Osteoblast (primary cell): ENCODE data around the gene PIANP. TPM values are rescaled to one million over a fixed set of nuclear protein-coding genes. Genes with fewer than 3 reads are reported as not detected.

Experiments used
- DNase-seq: peaks from one replicate; pipeline ENCODE4 v3.0.0; 2011; ENCODE audit warnings: low spot score, mixed read lengths; ENCODE audit not compliant: insufficient read length; ENCODE audit errors: missing footprints
- H2AFZ ChIP-seq: 2 replicates; pipeline ENCODE4 v1.6.0; 2011; ENCODE audit warnings: mild to moderate bottlenecking, low read length
- H3K27ac ChIP-seq: 2 replicates; pipeline ENCODE4 v1.5.1; 2011; ENCODE audit warnings: mild to moderate bottlenecking, low read depth, low read length, moderate library complexity
- H3K27me3 ChIP-seq: 2 replicates; pipeline ENCODE4 v1.6.0; 2012; ENCODE audit warnings: mild to moderate bottlenecking, control low read depth, inconsistent platforms, low read length, moderate library complexity; ENCODE audit not compliant: insufficient read depth
- H3K36me3 ChIP-seq: 2 replicates; pipeline ENCODE4 v1.5.1; 2011; ENCODE audit warnings: mild to moderate bottlenecking, low read length, control low read depth, moderate library complexity; ENCODE audit not compliant: insufficient read depth
- H3K4me1 ChIP-seq: 2 replicates; pipeline ENCODE4 v1.5.1; 2011; ENCODE audit warnings: mild to moderate bottlenecking, low read length, control low read depth, moderate library complexity; ENCODE audit not compliant: insufficient read depth
- H3K4me2 ChIP-seq: 2 replicates; pipeline ENCODE4 v1.6.0; 2011; ENCODE audit warnings: mild to moderate bottlenecking, low read length; ENCODE audit not compliant: insufficient read depth
- H3K4me3 ChIP-seq: fragments of 200-600 bp; sonication (generic); 3 replicates; pipeline ENCODE4 v1.5.1; 2012; ENCODE audit warnings: mild to moderate bottlenecking, low read length, inconsistent platforms; ENCODE audit not compliant: insufficient read depth
- H3K79me2 ChIP-seq: 2 replicates; pipeline ENCODE4 v1.6.0; 2012; ENCODE audit warnings: mild to moderate bottlenecking, low read length, control low read depth, inconsistent platforms; ENCODE audit not compliant: insufficient read depth
- H3K9me3 ChIP-seq: 2 replicates; pipeline ENCODE4 v1.5.1; 2011; ENCODE audit warnings: low read depth, low read length, control low read depth
- H4K20me1 ChIP-seq: 2 replicates; pipeline ENCODE4 v1.6.0; 2012; ENCODE audit warnings: mild to moderate bottlenecking, low read length, control low read depth; ENCODE audit not compliant: insufficient read depth
- total RNA-seq: library from RNA; depleted of rRNA; stranded (reverse); fragments of >200 nt; gene quantifications from 2 replicates; pipeline ENCODE4 v1.2.3, GENCODE V29; 2012
- TF ChIP-seq, protein P1 (sequence below): IDR thresholded peaks from 2 replicates; pipeline ENCODE4 v1.5.1; 2011; ENCODE audit warnings: mild to moderate bottlenecking, low read depth, low read length, moderate library complexity; ENCODE audit errors: extremely low read depth

Gene PIANP
- total RNA-seq, 1 donor: not detected

DNA sequence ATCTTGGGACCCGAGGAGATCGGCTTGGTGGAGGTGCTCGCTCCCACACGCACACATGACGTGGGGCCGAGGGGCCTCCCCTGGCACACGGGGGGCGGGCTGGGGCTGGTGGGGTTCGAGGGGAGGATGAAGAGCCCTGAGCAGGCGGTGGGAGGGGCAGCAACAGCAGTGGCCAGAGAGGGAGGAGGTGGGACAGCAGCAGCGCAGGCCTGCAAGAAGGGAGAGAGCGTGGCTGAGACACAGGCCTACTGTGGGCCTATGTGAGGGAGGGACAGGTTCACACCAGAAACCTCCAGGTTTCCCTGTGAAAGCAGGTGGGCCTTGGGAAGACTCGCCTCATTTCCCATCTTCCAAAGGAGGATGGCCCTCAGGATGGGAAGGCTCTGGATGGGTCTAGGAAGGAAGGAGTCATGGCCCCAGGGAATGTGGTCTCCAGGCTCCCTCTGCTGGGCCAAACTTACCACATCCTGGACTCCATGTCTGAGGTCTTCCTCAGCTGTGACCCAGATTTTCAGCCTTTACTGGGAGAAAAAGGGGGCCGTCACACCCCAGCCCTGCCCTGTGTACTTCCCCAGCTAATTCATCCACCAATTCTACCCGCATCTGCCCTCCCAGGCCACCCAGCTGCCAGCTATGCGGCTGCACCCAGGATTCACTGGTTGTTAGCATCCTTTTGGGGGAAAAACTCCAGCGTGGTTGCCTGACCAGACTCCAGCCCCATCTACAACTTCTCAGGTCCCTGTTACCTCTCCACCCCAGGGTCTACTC is 2.8 kb downstream of the PIANP start:
- H2AFZ ChIP-seq: no peak overlapping the region
- DNase-seq: peak; percentile 99

DNA sequence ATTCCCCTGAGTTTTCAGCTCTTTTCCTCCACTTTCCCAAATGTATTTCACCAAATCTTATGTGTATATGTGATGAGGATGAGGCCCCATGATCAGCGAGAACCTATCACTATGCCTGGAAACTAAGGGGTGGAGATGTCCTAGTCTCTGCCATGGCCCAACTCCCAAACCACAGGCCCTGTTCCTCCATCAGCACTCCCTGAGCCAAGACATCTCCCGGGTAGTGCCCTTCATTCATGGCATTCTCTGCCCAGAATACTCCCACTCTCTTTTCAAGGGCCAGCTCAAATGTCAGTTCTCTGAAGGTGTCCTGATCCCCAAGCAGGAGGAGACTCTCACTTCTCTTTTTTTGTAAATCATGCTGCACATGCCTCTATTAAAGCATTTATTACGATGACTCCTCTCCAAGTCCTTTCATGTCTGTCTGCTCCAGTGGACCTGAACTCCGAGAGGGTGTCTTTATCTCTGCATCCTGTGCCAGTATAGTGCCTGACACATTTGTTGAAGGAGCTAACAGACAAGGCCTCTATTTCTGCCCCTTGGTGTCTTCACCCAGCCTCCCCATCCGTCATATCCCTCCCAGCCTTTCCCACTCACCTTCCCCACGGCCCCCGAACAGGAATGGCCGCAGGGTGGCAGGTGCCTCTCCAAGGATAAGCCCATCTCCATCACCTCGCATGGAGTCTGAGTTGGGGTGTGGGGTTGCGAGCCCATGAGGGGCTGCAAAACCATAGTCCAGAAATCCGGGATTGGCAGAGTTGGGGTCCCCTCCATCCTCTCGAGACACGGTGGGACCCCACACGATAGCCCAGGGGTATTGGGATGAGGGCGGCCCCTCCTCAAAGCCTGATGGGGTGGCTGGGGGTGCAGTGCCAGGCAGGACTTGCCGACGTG is 3.7 kb downstream of the PIANP start:
- Histone ChIP-seq H3K36me3 (no peaks in the 10 kb centered on the region), H3K9me3 (no peaks in the 10 kb centered on the region), H4K20me1 (peaks cover 2% of the 10 kb centered on the region), H3K4me2 (no peak overlapping the region), H3K4me1 (peaks cover 6% of the 10 kb centered on the region), H2AFZ (no peak overlapping the region), H3K27ac (no peak overlapping the region), H3K27me3 (peaks cover 39% of the 10 kb centered on the region), H3K79me2 (no peaks in the 10 kb centered on the region), H3K4me3 (no peak overlapping the region)
- TF ChIP-seq, protein P1, sequence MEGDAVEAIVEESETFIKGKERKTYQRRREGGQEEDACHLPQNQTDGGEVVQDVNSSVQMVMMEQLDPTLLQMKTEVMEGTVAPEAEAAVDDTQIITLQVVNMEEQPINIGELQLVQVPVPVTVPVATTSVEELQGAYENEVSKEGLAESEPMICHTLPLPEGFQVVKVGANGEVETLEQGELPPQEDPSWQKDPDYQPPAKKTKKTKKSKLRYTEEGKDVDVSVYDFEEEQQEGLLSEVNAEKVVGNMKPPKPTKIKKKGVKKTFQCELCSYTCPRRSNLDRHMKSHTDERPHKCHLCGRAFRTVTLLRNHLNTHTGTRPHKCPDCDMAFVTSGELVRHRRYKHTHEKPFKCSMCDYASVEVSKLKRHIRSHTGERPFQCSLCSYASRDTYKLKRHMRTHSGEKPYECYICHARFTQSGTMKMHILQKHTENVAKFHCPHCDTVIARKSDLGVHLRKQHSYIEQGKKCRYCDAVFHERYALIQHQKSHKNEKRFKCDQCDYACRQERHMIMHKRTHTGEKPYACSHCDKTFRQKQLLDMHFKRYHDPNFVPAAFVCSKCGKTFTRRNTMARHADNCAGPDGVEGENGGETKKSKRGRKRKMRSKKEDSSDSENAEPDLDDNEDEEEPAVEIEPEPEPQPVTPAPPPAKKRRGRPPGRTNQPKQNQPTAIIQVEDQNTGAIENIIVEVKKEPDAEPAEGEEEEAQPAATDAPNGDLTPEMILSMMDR: no peak
- peak; percentile 60 for DNase-seq

More for the DNA sequence above, 2.8 kb downstream of the PIANP start:
- TF ChIP-seq, protein P1: peak; percentile 71
- Histone ChIP-seq H3K4me3 (no peak overlapping the region), H3K79me2 (no peaks in the 10 kb centered on the region), H3K27me3 (peaks cover 41% of the 10 kb centered on the region), H3K27ac (no peak overlapping the region), H3K4me2 (no peak overlapping the region), H3K36me3 (no peaks in the 10 kb centered on the region), H4K20me1 (no peaks in the 10 kb centered on the region), H3K9me3 (no peaks in the 10 kb centered on the region), H3K4me1 (peaks cover 5% of the 10 kb centered on the region)

DNA sequence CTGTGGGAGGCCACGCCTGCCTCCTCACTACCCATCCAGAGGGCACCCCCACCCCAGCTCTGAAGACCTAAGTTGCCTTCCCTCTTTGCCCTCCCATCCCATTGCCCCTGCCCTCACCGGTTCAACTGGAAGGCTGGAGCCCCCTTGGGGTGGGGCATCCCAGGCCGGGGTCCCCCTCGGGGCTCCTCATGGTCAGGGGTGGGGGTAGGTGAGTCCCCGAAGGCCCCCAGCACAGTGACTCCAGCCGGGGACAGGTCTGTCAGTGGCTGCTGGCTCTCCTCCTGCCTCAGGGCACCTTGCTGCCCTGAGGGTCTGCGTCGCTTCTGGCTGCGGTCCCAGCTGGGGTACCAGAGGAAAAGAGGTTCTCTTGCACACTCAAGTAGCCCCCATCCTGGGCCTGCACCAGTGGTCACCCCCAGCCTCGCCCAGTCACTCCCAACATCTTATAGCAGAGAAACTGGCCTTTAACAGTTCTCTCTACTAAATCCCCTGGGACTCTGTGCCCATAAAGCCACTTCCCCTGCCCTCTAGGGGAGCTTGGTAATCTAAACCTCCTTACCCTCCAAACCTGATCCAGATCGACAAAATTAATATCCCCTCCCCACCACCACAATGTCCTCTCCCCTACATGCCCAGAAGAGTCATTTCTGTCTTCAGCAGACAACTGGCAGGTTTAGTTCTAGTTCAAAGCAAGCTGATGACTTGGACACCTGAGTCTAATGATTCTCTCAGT is 5.1 kb downstream of the PIANP start:
- peaks cover 14% of the 10 kb centered on the region for H3K4me1 ChIP-seq
- no peak overlapping the region for H3K27ac ChIP-seq
- H3K79me2 ChIP-seq: no peaks in the 10 kb centered on the region
- TF ChIP-seq, protein P1: no peak
- H3K27me3 ChIP-seq: peaks cover 27% of the 10 kb centered on the region
- no peaks in the 10 kb centered on the region for H3K36me3 ChIP-seq
- H2AFZ ChIP-seq: no peak overlapping the region
- DNase-seq: peak; percentile 73
- H3K9me3 ChIP-seq: no peaks in the 10 kb centered on the region
- peaks cover 2% of the 10 kb centered on the region for H4K20me1 ChIP-seq
- no peak overlapping the region for H3K4me3 ChIP-seq
- H3K4me2 ChIP-seq: no peak overlapping the region
